A549 (cell line): Measurements from ENCODE around the gene CEP57L1. TPM values are rescaled to one million over a fixed set of nuclear protein-coding genes. Genes with fewer than 3 reads are reported as not detected.

Source experiments
- ATAC-seq, 2 experiments: fragments of 200-7000 bp in 1 of 2; fragments of >200 bp in 1 of 2; cut with Nextera tagmentation in 1 of 2; cut with Tn5 transposase in 1 of 2; 3 replicates each; pipeline versions ENCODE4 v1.8.0 to v1.9.1; 2018 to 2020; ENCODE audit warnings: mild to moderate bottlenecking in 1 of 2, moderate library complexity in 1 of 2
- CTCF ChIA-PET: fragments of 300-600 bp; sonication (Branson Sonifier 250); formaldehyde crosslinking; extraction: SDS; loops from one replicate; lab custom pipeline; 2021; ENCODE audit warnings: antibody characterized with exemption, inconsistent platforms; lab: Yijun Ruan, JAX
- POLR2A ChIA-PET: fragments of 350-600 bp; formaldehyde crosslinking; extraction: SDS; loops from one replicate; lab custom pipeline; 2021; ENCODE audit warnings: antibody characterized with exemption, inconsistent platforms; lab: Yijun Ruan, JAX
- DNase-seq, 2 experiments: peaks; one replicate each; pipeline versions ENCODE4 v3.0.0 to v3.0.0-alpha.2; 2011 to 2016; ENCODE audit warnings: low read depth in 1 of 2, low spot score in 1 of 2
- FAIRE-seq: peaks from 2 replicates; lab custom pipeline; 2011; peaks lifted over from hg19 to GRCh38; lab: Jason Lieb, UNC
- H3K27ac ChIP-seq, 2 experiments: fragments of >200 bp; sonication (Bioruptor Twin); formaldehyde crosslinking; 3 replicates each; pipeline ENCODE4 v1.5.1; 2016 to 2017
- H3K4me1 ChIP-seq: fragments of >200 bp; sonication (Bioruptor Twin); formaldehyde crosslinking; 3 replicates; pipeline ENCODE4 v1.6.1; 2016
- H3K4me2 ChIP-seq: fragments of >200 bp; sonication (Bioruptor Twin); formaldehyde crosslinking; 3 replicates; pipeline ENCODE4 v1.6.1; 2016
- H3K4me3 ChIP-seq: fragments of >200 bp; sonication (Bioruptor Twin); formaldehyde crosslinking; 3 replicates; pipeline ENCODE4 v1.5.1; 2016
- H3K9me3 ChIP-seq: fragments of >200 bp; sonication (Bioruptor Twin); formaldehyde crosslinking; 3 replicates; pipeline ENCODE4 v1.6.1; 2016
- ATOH8 ChIP-seq: fragments of 250-450 bp; sonication (Bioruptor Pico); IDR thresholded peaks from 2 replicates; pipeline ENCODE4 v1.5.0; 2020; ENCODE audit warnings: low read depth, mild to moderate bottlenecking, moderate library complexity
- BCL3 ChIP-seq: fragments of >200 bp; sonication (Bioruptor Twin); formaldehyde crosslinking; IDR thresholded peaks from 3 replicates; pipeline ENCODE4 v1.6.1; 2016
- CBX8 ChIP-seq: fragments of 200-600 bp; sonication (generic); IDR thresholded peaks from 2 replicates; pipeline ENCODE4 v1.6.1; 2016
- CHD2 ChIP-seq: fragments of 150-350 bp; IDR thresholded peaks from 2 replicates; pipeline ENCODE4 v1.6.1; 2014; ENCODE audit warnings: low read length; ENCODE audit not compliant: partially characterized antibody
- CHD4 ChIP-seq: fragments of 200-600 bp; sonication (generic); IDR thresholded peaks from 2 replicates; pipeline ENCODE4 v1.6.1; 2016; ENCODE audit warnings: antibody characterized with exemption, mild to moderate bottlenecking, borderline replicate concordance
- CTCF ChIP-seq: fragments of >200 bp; sonication (Bioruptor Twin); formaldehyde crosslinking; IDR thresholded peaks from 3 replicates; pipeline ENCODE4 v1.5.1; 2016
- E2F6 ChIP-seq: IDR thresholded peaks from 2 replicates; pipeline ENCODE4 v1.6.1; 2012; ENCODE audit warnings: low read depth, borderline replicate concordance
- EHF ChIP-seq: fragments of 250-450 bp; sonication (Bioruptor Pico); IDR thresholded peaks from 2 replicates; pipeline ENCODE4 v1.5.0; 2020; ENCODE audit warnings: mild to moderate bottlenecking
- ELK1 ChIP-seq: fragments of 150-350 bp; IDR thresholded peaks from 2 replicates; pipeline ENCODE4 v1.6.1; 2014; ENCODE audit warnings: low read depth, mild to moderate bottlenecking, low read length
- ESRRA ChIP-seq: fragments of 150-350 bp; IDR thresholded peaks from 2 replicates; pipeline ENCODE4 v1.6.1; 2014; ENCODE audit warnings: mild to moderate bottlenecking, low read length, borderline replicate concordance
- FOSB ChIP-seq: fragments of 250-450 bp; sonication (Bioruptor Pico); IDR thresholded peaks from 2 replicates; pipeline ENCODE4 v1.5.0; 2020; ENCODE audit warnings: mild to moderate bottlenecking, moderate library complexity
- FOSL2 ChIP-seq, 2 experiments: fragments of 450-650 bp in 1 of 2; fragments of >200 bp in 1 of 2; sonication (Bioruptor Twin) in 1 of 2; formaldehyde crosslinking; IDR thresholded peaks; 2 replicates each; pipeline versions ENCODE4 v1.5.0 to v1.6.1; 2016 to 2020; ENCODE audit warnings: mild to moderate bottlenecking in 1 of 2, moderate library complexity in 1 of 2
- FOXS1 ChIP-seq: fragments of 250-450 bp; sonication (Bioruptor Pico); IDR thresholded peaks from 2 replicates; pipeline ENCODE4 v1.5.0; 2020; ENCODE audit warnings: mild to moderate bottlenecking, moderate library complexity
- GATA3 ChIP-seq: IDR thresholded peaks from 2 replicates; pipeline ENCODE4 v1.6.1; 2012; ENCODE audit warnings: borderline replicate concordance
- JUN ChIP-seq, 2 experiments: fragments of >200 bp; sonication (Bioruptor Twin); formaldehyde crosslinking; IDR thresholded peaks; 2 replicates in 1 of 2; 3 replicates in 1 of 2; pipeline ENCODE4 v1.6.1; 2016 to 2017
- MAZ ChIP-seq: fragments of 150-350 bp; IDR thresholded peaks from 2 replicates; pipeline ENCODE4 v1.6.1; 2014; ENCODE audit warnings: antibody characterized with exemption, low read depth, low read length, borderline replicate concordance
- MYC ChIP-seq: IDR thresholded peaks from 2 replicates; pipeline ENCODE4 v1.6.1; 2012; ENCODE audit warnings: mild to moderate bottlenecking, inconsistent platforms, low read length, improper control_type of control experiment, borderline replicate concordance
- NFE2L2 ChIP-seq: fragments of 150-350 bp; conservative IDR thresholded peaks from 2 replicates; pipeline ENCODE4 v1.6.1; 2014; ENCODE audit warnings: low read length
- NPAS2 ChIP-seq: fragments of 250-450 bp; sonication (Bioruptor Pico); IDR thresholded peaks from 2 replicates; pipeline ENCODE4 v1.8.0; 2022; ENCODE audit warnings: mild to moderate bottlenecking, moderate library complexity, borderline replicate concordance
- NR3C1 ChIP-seq: fragments of >200 bp; sonication (Bioruptor Twin); formaldehyde crosslinking; IDR thresholded peaks from 3 replicates; pipeline ENCODE4 v1.6.1; 2017
- PBX3 ChIP-seq: IDR thresholded peaks from 2 replicates; pipeline ENCODE4 v1.6.1; 2012
- POLR2A ChIP-seq: IDR thresholded peaks from 2 replicates; pipeline ENCODE4 v1.6.1; 2012; ENCODE audit warnings: mild to moderate bottlenecking, low read length
- POLR2AphosphoS2 ChIP-seq: conservative IDR thresholded peaks from 2 replicates; pipeline ENCODE4 v1.6.1; 2012; ENCODE audit warnings: low read length, improper control_type of control experiment, inconsistent platforms
- RAD21 ChIP-seq, 2 experiments: fragments of >200 bp in 1 of 2; sonication (Bioruptor Twin) in 1 of 2; formaldehyde crosslinking in 1 of 2; IDR thresholded peaks in 1 of 2; conservative IDR thresholded peaks in 1 of 2; 2 replicates in 1 of 2; 3 replicates in 1 of 2; pipeline ENCODE4 v1.6.1; 2012 to 2018; ENCODE audit warnings: inconsistent platforms in 1 of 2
- RCOR1 ChIP-seq: fragments of 150-350 bp; IDR thresholded peaks from 2 replicates; pipeline ENCODE4 v1.6.1; 2014; ENCODE audit warnings: antibody characterized with exemption, low read length, low read depth
- RNF2 ChIP-seq: fragments of 200-600 bp; sonication (generic); IDR thresholded peaks from 2 replicates; pipeline ENCODE4 v1.6.1; 2016; ENCODE audit warnings: low read depth, mild to moderate bottlenecking, antibody characterized with exemption, moderate library complexity, borderline replicate concordance
- SREBF2 ChIP-seq: fragments of 450-650 bp; IDR thresholded peaks from 2 replicates; pipeline ENCODE4 v1.6.1; 2014; ENCODE audit warnings: mild to moderate bottlenecking, moderate library complexity
- TFCP2L1 ChIP-seq: fragments of 250-450 bp; sonication (Bioruptor Pico); IDR thresholded peaks from 2 replicates; pipeline ENCODE4 v1.5.0; 2021; ENCODE audit warnings: mild to moderate bottlenecking
- ZC3H11A ChIP-seq: fragments of 450-650 bp; IDR thresholded peaks from 2 replicates; pipeline ENCODE4 v1.6.1; 2014; ENCODE audit warnings: antibody characterized with exemption, mild to moderate bottlenecking
- ZSCAN20 ChIP-seq: fragments of 250-450 bp; sonication (Bioruptor Pico); IDR thresholded peaks from 2 replicates; pipeline ENCODE4 v1.8.0; 2022; ENCODE audit warnings: mild to moderate bottlenecking, moderate library complexity
- WGBS: methylation state at CpG from one replicate; pipeline ENCODE4 v1.1.6; 2017; ENCODE audit errors: missing lambda C conversion rate; 5-methylcytosine and 5-hydroxymethylcytosine counted together
- polyA plus RNA-seq, 4 experiments: library from polyadenylated mRNA; depleted of rRNA in 3 of 4; stranded (reverse); fragments of >200 nt; fragmentation: RNase III in 1 of 4; extraction: RNeasy Plus Mini Kit Qiagen cat#74134 plus additional on column Dnase treatment in 1 of 4; gene quantifications; 2 replicates in 3 of 4; 3 replicates in 1 of 4; pipeline ENCODE4 v1.2.3, GENCODE V29; 2011 to 2017

The CEP57L1 gene
- polyA plus RNA-seq, 2 of the 4 experiments (the other 2 are of a cell fraction) = 8.9 to 20.5 TPM

- H3K4me2 ChIP-seq = no peak overlapping the region
- FAIRE-seq (no peak), ATAC-seq (no peak), DNase-seq (no peak)
- TF ChIP-seq ZC3H11A (no peak), GATA3 (no peak), POLR2AphosphoS2 (no peak), ATOH8 (CRISPR knock-in tag) (no peak), SREBF2 (no peak), BCL3 (no peak), RNF2 (no peak), NFE2L2 (no peak), NR3C1 (no peak), ZSCAN20 (no peak), CHD2 (no peak), POLR2A (no peak), NPAS2 (no peak), PBX3 (no peak), FOXS1 (CRISPR knock-in tag) (no peak), MYC (no peak), MAZ (no peak)
- no peaks in the 10 kb centered on the region for H3K9me3 ChIP-seq
- H3K4me1 ChIP-seq = peaks cover 18% of the 10 kb centered on the region
- POLR2A ChIA-PET = no interaction called here
- no peak overlapping the region for H3K27ac ChIP-seq
- CTCF ChIA-PET = interaction anchor here (1.0 kb wide), 1 partner anchor 21 kb away, joined by 3 read pairs; no protein-coding TSS in a partner anchor
- no peak overlapping the region for H3K4me3 ChIP-seq
Observed at GRCh38 chr6:109052018-109052651, 43.2 kb upstream of the CEP57L1 start.

GRCh38 chr6:109052852-109053251, 42.5 kb upstream of the CEP57L1 start:
- H3K9me3 ChIP-seq = no peaks in the 10 kb centered on the region
- no peak overlapping the region for H3K27ac ChIP-seq
- no peak for DNase-seq
- no peak overlapping the region for H3K4me2 ChIP-seq
- POLR2A ChIA-PET = no interaction called here
- ATAC-seq = no peak
- TF ChIP-seq E2F6 (no peak), EHF (CRISPR knock-in tag) (no peak), JUN (IDR thresholded peaks at IDR 0.05) (no peak), RCOR1 (no peak), CHD4 (no peak), CTCF (no peak), ESRRA (no peak), ZC3H11A (no peak), GATA3 (no peak), FOSB (CRISPR knock-in tag) (no peak), RAD21 (conservative IDR thresholded peaks at IDR 0.05 in 1 of 2, IDR thresholded peaks at IDR 0.05 in 1 of 2) (no peak), FOSL2 (IDR thresholded peaks at IDR 0.05) (no peak), FOSL2 (CRISPR knock-in tag; IDR thresholded peaks at IDR 0.05) (no peak), TFCP2L1 (CRISPR knock-in tag) (no peak), CBX8 (no peak), MYC (no peak), POLR2AphosphoS2 (no peak), ZSCAN20 (no peak), ELK1 (no peak)
- WGBS = 81% methylated on average over 4 of the region's 4 CpGs
- FAIRE-seq = no peak
- CTCF ChIA-PET = interaction anchor here (1.0 kb wide), 1 partner anchor 21 kb away, joined by 3 read pairs; no protein-coding TSS in a partner anchor
- H3K4me1 ChIP-seq = peaks cover 18% of the 10 kb centered on the region
- H3K4me3 ChIP-seq = no peak overlapping the region
